IPS-NIHi7 (cell line): ENCODE results near the gene C17orf114.

Experiments
- DNase-seq: peaks from one replicate; pipeline ENCODE4 v3.0.0; 2012; ENCODE audit warnings: mixed read lengths; ENCODE audit errors: extremely low spot score

Gene C17orf114

DNA sequence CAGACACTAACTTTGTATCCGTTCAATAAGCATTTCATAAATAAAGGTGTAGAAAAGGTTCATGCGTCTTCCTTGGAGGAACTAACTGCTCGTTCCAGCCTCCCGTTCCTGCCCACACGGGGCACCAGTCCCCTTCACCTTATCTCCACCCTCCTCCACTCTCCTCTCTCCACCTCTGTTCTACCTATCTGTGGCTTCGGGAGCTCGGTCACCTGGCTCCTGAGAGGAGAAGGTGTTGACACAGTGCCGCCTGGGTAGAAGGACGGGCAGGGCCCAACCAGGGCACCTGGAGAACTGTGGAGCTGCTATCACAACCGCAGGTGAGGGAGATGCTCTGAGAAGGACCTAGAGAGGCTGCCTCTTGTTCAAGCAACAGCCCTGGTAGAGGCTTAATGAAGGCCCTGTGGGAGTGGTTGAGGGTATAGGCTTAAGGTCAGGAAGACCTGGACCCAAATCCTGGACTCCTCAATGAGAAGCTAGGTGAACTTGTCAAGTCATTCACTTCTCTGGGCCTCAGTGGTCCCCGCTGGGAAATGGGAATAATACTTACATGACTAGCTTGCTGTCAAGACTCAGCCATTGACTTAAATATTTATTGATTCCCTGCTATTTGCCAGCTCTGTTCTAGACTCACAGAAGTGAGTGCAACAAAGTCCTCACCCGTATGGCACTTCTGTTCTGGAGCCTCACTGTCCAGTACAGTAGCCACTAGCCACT is 21.4 kb upstream of the C17orf114 start:
- DNase-seq, result no peak

DNA sequence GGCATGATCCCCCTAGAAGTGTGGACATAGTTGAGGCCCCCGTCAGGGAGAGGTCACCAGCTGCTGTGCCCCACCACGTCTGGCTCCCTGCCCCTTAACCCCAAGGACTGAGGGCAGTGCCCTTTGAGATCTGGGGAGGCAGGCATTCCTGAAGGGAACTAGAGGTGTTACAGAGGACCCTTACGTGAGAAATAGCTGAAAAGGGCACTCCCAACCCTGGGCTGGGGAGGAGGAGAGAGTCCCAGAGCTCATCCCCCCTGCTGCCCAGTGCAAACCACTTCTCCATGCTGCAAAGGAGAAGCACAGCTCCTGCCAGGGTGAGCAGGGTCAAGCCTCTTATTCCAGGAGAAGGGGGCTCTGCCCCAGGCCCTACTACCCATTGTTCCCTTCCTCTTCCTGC is 20.7 kb upstream of the C17orf114 start:
- DNase-seq, result no peak

DNA sequence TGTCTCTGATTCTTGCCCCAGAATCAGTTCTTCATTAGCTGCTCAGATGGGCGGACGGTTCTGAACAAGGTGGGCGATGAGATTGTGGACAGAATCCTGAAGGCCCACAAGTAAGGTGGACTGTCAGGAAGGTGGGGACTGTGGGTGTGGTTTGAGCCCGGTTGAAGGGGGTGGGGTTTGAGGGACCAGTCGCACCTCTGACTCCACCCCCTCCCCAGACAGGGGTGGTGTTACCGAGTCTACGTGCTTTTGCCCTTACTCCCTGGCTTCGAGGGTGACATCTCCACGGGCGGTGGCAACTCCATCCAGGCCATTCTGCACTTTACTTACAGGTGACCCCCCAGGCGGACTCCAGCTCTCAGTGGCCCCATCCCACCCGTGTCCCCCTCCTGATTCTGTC is 16.1 kb upstream of the C17orf114 start:
- peak; percentile 59 for DNase-seq

DNA sequence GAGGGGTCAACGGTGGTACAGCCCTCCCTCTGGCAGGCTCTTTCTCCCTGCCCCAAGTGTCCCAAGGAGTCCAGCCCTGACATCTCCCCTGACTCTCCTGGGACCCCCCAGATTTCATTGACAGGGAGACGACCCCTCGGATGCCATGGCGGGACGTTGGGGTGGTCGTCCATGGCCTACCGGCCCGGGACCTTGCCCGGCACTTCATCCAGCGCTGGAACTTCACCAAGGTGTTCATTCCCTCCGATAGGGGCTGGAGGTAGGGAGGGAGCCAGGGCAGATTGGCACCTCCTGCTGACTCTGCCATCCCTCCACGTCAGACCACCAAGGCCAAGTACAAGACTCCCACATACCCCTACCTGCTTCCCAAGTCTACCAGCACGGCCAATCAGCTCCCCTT is 14.7 kb upstream of the C17orf114 start:
- no peak for DNase-seq

DNA sequence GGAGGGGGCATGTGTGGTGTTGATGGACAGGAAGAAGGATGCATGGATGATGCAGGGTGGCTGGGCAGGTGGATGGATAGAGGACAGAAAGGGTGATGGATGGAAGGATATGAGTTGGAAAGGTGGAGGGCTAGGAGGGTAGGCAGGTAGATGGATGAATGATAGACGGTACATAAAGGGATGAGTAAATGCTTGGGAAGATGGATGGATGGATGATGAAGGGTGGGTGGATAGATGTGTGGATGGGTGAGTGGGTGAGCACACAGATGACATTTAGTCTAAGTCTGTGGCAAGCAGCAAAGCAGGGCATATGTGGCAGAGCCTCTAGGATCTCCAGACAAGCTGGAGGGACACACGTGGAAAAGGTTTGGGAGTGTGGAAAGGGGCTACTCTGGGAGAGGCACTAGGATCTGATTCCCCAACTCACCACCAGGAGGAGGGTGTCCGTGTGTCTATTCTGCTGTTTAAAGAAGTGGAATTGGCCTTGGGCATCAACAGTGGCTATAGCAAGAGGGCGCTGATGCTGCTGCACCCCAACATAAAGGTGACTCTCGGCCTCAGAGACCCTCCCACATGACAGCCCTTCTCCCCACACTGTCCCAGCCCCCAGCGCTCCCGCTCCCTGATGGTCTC is 13.0 kb upstream of the C17orf114 start:
- peak; percentile 27 for DNase-seq

DNA sequence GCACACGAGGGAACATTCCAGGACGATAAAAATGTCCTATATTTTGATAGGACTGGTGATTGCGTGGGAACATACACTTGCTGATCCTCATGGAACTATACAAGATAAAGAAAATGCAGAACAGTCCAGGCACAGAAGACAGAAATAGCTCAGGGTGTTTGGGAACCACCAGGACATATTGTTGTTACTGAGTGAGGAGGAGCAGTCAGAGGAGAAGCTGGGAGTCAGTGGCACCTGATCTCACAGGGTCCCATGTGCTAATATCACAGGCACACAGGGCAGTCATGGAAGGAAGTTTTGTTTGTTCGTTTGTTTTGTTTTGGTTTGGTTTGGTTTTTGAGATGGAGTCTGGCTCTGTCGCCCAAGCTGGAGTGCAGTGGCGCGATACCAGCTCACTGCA is 10.6 kb upstream of the C17orf114 start:
- DNase-seq, result no peak

DNA sequence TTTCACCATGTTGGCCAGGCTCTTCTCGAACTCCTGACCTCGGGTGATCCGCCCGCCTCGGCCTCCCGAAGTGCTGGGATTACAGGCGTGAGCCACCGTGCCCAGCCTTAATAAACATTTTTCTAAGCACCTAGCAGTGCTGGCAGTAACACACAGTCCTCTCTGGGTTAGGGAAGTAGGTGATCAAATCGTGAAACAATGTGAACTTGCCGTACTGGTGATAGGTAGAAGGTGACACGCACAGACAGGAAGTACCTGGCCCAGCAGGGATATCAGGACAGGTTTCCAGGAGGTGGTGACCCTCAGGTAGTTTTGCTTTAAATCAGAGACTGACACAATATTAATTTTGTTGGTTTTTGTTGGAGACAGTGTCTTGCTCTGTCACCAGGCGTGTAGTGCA is 9.3 kb upstream of the C17orf114 start:
- no peak for DNase-seq

DNA sequence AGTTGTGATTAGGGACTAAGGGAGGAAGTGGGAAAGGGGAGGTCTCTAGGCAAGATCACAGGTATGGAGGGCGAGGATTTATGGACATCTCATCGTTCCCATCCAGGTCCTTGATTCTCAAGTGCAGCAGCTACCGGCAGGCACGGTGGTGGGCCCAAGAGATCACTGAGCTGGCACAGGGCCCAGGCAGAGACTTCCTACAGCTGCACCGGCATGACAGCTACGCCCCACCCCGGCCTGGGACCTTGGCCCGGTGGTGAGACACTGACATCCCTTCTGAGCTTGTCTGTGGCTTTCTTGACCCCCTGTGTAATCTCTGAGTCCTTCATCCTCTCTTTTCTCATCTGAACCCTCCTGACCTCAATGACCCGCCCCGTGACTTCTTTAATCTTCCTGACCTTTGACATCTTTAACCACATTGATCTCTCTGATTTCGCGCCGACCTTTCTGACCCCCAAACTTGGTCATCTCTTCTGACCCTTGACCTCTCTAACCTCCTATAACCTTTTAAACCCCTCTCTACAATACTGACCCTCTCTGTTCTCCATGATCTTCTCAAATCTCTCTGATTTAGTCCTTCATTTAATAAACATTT is 8.7 kb upstream of the C17orf114 start:
- no peak for DNase-seq

DNA sequence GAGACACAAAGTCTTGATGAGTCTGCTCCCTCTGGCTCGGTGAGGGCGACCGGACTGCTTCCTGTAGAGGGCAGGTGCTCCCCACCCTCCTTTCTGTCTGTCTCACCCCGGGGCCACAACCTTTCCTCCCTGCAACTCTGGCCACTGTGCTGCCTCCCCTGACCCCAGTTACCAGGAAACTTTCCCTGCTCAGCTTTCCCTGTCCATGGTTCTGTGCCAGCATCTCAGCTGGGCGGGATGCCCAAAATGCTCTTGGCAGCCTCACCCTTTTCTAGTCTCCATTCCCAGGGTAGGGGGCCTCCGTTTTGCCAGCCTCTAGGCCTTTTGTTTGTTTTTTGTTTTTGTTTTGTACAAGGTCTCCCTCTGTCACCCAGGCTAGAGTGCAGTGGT is 6.2 kb upstream of the C17orf114 start:
- no peak for DNase-seq

DNA sequence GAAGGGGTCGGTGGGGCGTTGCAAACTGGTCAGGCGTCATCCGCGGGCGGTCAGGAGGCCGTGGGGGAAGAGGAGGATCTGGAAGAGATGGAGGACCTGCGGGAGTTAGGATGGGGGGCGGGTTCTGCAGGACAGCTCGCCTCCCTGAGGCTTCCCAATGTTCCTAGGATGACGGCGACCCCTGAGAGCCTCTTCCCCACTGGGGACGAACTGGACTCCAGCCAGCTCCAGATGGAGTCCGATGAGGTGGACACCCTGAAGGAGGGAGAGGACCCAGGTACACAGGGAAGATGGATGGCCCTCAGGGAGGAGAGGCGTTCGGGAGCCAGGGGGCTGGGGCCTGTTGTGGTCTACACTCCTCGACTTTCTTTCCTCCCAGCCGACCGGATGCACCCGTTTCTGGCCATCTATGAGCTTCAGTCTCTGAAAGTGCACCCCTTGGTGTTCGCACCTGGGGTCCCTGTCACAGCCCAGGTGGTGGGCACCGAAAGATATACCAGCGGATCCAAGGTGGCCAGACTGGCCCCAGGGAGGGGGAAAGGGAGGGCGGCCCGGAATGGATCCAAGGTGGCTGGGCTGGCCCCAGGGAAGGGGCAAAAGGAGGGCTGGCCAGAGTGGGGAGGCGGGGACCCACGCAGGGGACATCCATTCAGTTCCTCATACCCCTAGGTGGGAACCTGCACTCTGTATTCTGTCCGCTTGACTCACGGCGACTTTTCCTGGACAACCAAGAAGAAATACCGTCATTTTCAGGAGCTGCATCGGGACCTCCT is 5.7 kb upstream of the C17orf114 start:
- DNase-seq, result no peak

DNA sequence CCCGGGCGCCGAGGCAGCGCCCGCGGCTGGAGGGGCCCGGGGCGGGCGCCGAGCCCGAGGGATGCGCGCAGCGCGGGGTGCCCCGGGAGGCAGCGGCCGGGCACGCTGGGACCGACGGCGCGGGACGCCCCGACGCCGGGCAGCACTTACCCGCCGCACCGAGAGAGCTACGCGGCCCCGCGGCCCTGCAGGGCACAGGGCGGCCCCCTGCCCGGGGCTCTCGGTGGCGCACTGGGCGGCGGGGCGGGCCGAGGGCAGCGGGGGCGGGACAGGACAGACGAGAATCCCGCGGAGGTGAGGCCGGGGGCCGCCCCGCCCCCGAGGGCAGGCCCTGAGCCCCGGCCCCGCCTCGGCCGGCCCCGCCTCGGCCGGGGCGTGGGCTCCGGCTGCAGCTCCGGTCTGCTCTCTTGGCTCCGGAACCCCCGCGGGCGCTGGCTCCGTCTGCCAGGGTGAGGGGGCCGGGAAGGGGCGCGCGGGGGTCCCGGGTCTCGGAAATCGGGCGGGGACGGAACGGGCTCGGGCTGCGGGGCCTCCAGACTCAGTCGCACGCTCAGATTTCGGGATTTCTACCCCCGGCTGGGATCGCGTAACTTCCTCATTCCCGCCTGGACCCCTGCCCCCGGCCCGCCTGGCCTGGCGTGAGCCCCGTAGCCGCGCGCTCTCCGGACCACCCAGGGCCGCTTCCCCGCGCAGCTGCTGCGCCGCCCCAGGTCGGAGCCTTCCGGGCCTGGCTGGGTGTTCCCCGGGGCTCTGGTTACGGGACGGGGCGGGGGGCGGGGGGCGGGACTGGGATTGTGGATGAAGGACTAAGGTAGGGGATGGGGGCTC is 4.9 kb upstream of the C17orf114 start, which contains the start of gene PLD2:
PLD2 (plus strand) TSS at position 376 of the 828 bp plus-strand sequence. CDS start 621 bp downstream, outside the sequence.
- DNase-seq, result peak; percentile 100

DNA sequence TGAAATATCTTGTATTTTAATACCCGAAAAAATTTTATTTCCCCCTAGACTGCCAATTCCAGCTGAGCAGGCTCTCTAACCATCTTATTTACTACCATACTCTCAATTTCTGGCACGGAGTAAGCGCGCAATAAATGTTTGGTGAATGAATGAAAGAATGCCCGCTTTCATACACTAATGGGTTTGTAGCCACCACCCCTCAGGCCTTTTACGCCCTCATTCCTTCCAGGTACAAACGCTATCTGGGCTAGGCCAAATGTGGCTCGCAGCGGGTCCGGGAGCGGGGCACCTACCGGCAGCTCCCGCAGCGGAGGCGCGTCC is 4.3 kb upstream of the C17orf114 start:
- DNase-seq, result no peak

DNA sequence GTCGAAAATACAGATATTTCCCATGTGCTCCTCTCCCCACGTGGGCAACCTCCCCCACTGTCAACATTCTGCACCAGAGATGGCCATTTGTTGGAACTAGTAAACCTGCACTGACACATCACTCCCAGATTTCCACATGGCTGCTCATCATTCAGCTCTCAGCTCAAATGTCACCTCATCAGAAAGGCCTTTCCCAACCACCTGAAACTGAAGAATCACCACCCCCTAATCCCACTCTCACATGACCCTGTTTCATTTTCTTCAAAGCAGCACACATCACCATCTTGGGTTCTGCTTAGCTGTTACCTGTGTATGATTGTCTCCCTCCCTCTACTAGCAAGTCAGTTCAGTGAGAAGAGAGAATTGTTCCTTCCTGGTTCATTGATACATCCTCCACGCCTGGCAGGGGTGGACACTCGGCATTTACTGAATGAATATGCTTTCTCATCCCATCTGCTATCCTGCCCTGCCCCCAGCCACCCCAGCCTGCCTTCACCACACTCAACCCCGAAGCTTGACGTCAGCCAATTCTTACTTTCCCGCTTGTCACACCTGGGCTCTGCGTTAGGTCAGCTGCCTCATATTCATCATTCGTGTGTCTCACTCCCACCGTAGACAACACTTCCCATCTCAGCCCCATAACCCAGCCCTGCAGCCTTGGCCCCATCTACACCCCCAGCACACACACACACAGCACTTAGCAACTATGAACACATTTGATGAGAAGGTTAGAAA is 1.5 kb downstream of the C17orf114 start:
- DNase-seq, result no peak

DNA sequence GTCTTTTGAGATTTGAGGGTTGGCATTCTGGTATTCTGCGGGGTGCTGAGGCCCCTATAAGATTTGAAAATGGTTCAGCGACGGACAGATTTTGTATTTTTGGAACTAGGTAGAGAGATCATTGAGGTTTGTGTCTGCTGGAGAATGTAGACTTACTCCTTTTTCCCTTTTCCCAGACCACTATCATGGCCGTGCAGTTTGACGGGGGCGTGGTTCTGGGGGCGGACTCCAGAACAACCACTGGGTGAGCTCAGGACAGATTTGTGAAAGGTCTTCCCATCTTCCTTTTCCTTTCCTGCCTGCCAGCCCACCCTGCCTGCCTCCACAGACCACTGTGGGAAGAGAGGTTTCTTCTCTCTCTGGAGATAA is 5.6 kb downstream of the C17orf114 start:
- peak; percentile 72 for DNase-seq

DNA sequence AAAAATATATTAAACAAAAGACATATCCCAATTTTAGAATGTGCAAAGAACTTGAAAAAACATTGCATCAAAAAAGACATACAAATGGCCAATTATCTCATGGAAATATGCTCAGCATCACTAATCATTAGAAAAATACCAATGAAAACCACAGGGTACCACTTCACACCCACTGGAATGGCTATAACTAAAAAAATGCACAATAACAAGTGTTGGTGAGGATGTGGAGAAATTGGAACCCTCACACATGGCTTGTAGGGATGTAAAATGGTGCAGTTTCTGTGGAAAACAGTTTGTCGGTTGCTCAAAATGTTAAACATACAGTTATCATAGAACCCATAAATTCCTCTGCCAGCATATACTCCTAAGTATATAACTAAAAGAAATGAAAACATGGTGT is 7.0 kb downstream of the C17orf114 start:
- no peak for DNase-seq

DNA sequence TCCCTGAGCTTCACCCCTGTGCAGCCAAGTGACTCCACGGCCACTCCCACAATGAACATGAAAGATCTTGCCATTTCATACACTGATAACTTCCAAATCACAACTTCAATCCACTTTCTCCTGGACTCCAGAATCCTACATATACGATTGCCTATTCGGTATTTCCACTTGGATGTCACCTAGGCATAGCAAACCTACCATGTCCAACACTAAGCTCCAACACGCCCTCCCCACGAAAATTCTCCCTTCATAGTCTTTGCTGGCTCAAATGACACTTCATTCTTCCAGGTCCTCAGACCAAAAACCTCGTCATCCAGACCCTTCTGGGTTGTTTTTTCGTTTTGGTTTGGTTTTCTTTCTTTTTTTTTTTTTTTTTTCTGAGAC is 11.4 kb downstream of the C17orf114 start:
- no peak for DNase-seq

DNA sequence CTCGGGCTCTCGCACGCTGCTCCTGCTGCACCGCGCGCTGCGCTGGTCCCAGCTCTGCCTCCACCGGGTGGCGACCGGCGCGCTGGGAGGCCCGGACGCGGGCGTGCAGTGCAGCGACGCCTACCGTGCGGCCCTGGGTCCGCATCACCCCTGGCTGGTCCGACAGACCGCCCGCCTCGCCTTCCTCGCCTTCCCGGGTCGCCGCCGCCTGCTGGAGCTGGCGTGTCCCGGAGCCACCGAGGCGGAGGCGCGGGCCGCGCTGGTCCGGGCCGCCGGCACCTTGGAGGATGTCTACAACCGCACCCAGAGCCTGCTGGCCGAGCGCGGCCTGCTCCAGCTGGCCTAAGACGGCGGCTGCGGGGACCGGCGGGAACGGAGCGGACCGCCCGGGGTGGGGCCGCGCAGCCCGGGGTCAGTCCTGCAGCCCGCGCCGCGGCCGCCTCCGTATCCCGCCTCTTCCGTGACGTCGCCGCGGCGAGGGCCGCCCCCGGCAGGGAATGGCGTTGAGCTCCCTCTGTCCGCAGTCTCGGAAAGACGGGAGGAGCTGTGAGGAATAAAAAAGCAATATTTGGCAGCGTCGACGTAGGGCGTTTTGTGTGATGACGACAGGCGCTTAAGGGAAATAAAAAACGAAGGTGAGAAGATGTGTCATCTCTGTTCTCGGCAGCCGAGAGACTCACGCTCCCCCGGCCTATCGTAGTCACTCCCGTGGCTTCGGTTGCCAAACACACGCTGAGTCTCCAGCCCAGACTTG is 12.0 kb downstream of the C17orf114 start:
- DNase-seq, result peak; percentile 88

DNA sequence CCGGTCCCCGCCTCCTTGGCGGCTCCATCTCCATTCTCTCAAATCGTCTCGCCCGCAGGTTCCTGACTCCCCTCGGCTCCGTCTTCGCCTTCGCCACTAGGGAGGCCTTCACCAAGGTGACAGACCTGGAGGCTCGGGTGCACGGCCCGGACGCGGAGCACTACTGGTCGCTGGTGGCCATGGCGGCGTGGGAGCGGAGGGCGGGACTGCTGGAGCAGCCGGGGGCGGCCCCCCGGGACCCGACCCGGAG is 12.5 kb downstream of the C17orf114 start:
- DNase-seq, result peak; percentile 45

DNA sequence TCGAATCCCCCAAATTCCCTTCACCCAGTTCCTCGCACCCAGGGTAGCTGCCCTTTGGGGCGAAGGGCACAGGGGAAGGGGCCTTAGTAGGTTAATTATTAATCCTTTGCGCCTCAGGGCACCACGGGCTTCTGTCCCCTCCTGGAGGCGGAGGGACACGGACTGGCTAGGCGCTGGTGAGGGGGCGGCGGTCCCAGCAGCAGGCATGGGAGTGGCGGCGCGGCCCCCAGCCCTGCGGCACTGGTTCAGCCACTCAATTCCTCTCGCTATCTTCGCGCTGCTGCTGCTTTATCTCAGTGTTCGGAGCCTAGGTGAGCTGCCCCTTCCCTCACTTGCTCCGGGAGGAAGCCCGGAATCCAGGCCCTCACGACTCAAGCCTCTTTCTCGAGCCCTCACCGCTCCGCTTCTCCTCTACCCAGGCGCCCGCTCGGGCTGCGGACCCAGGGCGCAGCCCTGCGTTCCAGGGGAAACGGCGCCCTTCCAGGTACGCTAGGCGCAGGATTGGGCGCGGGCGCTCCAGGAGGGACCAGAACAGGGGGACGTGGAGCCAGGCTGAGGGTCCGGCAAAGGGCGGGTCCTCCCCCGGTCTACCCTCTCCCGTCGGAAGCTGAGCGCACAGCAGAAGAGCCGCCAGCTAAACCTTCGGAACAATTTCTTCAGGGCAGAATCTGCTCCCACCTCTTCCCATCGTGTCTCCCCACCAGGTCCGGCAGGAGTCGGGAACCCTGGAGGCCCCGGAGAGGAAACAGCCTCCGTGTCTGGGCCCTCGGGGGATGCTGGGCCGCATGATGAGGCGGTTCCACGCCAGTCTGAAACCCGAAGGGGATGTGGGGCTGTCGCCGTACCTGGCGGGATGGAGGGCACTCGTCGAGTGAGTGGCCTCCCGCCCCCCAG is 13.1 kb downstream of the C17orf114 start, which contains the start of gene GLTPD2:
GLTPD2 (plus strand) TSS at position 158 of the 894 bp plus-strand sequence; CDS start at position 206, 48 bp downstream.
- DNase-seq, result peak; percentile 54
